ENCODE data around the gene CSNK1E. TPM values are rescaled to one million over a fixed set of nuclear protein-coding genes. Genes with fewer than 3 reads are reported as not detected.

Gene CSNK1E
- total RNA-seq, 1 donor from 2014 or later = 154 TPM

GRCh38 chr22:38243007-38243765, 74.0 kb downstream of the CSNK1E start:
- no peaks in the 10 kb centered on the region for H3K9me3 Mint-ChIP-seq
- H3K4me1 Mint-ChIP-seq (ENCODE audit: low read depth) = no peaks in the 10 kb centered on the region
- no peaks in the 10 kb centered on the region for H3K27me3 Mint-ChIP-seq (ENCODE audit: insufficient read depth)
- intact Hi-C loops (cut with micrococcal nuclease) = no loop called here
- H3K27ac Mint-ChIP-seq = no peak overlapping the region
- DNase-seq (ENCODE audit: low spot score) = no peak
- peaks cover 9% of the 10 kb centered on the region for H3K36me3 Mint-ChIP-seq (ENCODE audit: low read depth)
- no peak overlapping the region for H3K4me3 Mint-ChIP-seq

- intact Hi-C loops (cut with micrococcal nuclease) = no loop called here
- Mint-ChIP-seq H3K4me1 (ENCODE audit: low read depth) (no peaks in the 10 kb centered on the region), H3K27me3 (ENCODE audit: insufficient read depth) (no peaks in the 10 kb centered on the region), H3K27ac (no peak overlapping the region), H3K4me3 (no peak overlapping the region), H3K9me3 (no peaks in the 10 kb centered on the region), H3K36me3 (ENCODE audit: low read depth) (peaks cover 12% of the 10 kb centered on the region)
- no peak for DNase-seq (ENCODE audit: low spot score)
These were observed 76.4 kb downstream of the CSNK1E start for GRCh38 chr22:38240734-38241252.

Other genes with a start within 250 kb of the CSNK1E start
- gene SLC16A8, start 233.2 kb downstream of the CSNK1E start, total RNA-seq = 0.34 TPM in 1 of 2 replicates, not detected in the other
- 0.29 and 0.32 TPM in 2 replicates for gene BAIAP2L2, start 206.7 kb downstream of the CSNK1E start, total RNA-seq
- 34.8 and 34.9 TPM in 2 replicates for gene PLA2G6, start 135.6 kb downstream of the CSNK1E start, total RNA-seq
- 12.3 and 12.5 TPM in 2 replicates for gene MAFF, start 115.4 kb downstream of the CSNK1E start, total RNA-seq
- gene TMEM184B, start 44.4 kb downstream of the CSNK1E start, total RNA-seq = 36.6 and 39.1 TPM in 2 replicates
- gene KCNJ4, start 137.8 kb upstream of the CSNK1E start, total RNA-seq = not detected in 2 replicates
- 1.1 and 1.3 TPM in 2 replicates for gene KDELR3, start 150.7 kb upstream of the CSNK1E start, total RNA-seq
- 356 and 358 TPM in 2 replicates for gene DDX17, start 188.9 kb upstream of the CSNK1E start, total RNA-seq

Data from activated T-helper 1 cell treated with anti-CD3 and anti-CD28 coated beads, Interleukin-12 subunit alpha, Interleukin-12 subunit beta, Interleukin-2, Interleukin-4 antibody, amounts not matched to agents 30 ng/mL and 10 ng/mL and 1 ng/mL, durations not matched to agents 14 hours and 24 hours and 36 hours (primary cell).